Common myeloid progenitor, CD34-positive (primary cell): Measurements from ENCODE around the gene FRG2B.
"Not testable (repeated sequence)": the region's sequence is repeated elsewhere in the genome, so short reads cannot be mapped to it uniquely, and the experiment has no call there.

Experiments
- CTCF ChIA-PET: fragments of 350-600 bp; sonication (Branson Sonifier 250); formaldehyde crosslinking; loops from one replicate; lab custom pipeline; 2021; ENCODE audit warnings: antibody characterized with exemption; lab: Charles Lee
- POLR2A ChIA-PET: fragments of 350-600 bp; sonication (Branson Sonifier 250); formaldehyde crosslinking; loops from one replicate; lab custom pipeline; 2021; ENCODE audit warnings: antibody characterized with exemption; lab: Charles Lee
- DNase-seq, 3 donors: peaks; one replicate each; pipeline versions ENCODE4 v3.0.0 to v3.0.0-alpha.2; 2013
- H3K27ac ChIP-seq, 2 experiments: 1 replicate in 1 of 2; 2 replicates in 1 of 2; pipeline ENCODE4 v1.7.0; 2013; ENCODE audit warnings: inconsistent platforms in 2 of 2, low read length in 2 of 2, mild to moderate bottlenecking in 2 of 2, low read depth in 1 of 2, moderate library complexity in 1 of 2; ENCODE audit not compliant: severe bottlenecking in 2 of 2, insufficient read depth in 1 of 2, poor library complexity in 1 of 2
- H3K27me3 ChIP-seq, 5 experiments: replicated peaks in 2 of 5; 1 replicate in 3 of 5; 2 replicates in 2 of 5; pipeline versions ENCODE4 v1.6.1 to v1.7.0; 2013; ENCODE audit warnings: low read length in 4 of 5, mild to moderate bottlenecking in 2 of 5, moderate library complexity in 2 of 5, inconsistent platforms in 1 of 5; ENCODE audit not compliant: insufficient read depth in 5 of 5, control insufficient read depth in 4 of 5
- H3K36me3 ChIP-seq, 4 experiments: 1 replicate in 2 of 4; 2 replicates in 2 of 4; pipeline versions ENCODE4 v1.6.1 to v1.7.0; 2013; ENCODE audit warnings: low read length in 3 of 4, control low read depth in 1 of 4, mild to moderate bottlenecking in 1 of 4; ENCODE audit not compliant: control insufficient read depth in 4 of 4, insufficient read depth in 4 of 4
- H3K4me1 ChIP-seq, 4 experiments: 1 replicate in 3 of 4; 2 replicates in 1 of 4; pipeline versions ENCODE4 v1.6.1 to v1.7.1; 2013; ENCODE audit warnings: low read length in 3 of 4, mild to moderate bottlenecking in 3 of 4, control low read depth in 1 of 4, inconsistent platforms in 1 of 4, moderate library complexity in 1 of 4; ENCODE audit not compliant: control insufficient read depth in 4 of 4, insufficient read depth in 4 of 4; ENCODE audit errors: control extremely low read depth in 1 of 4
- H3K4me3 ChIP-seq, 7 experiments: 1 replicate in 4 of 7; 2 replicates in 3 of 7; pipeline versions ENCODE4 v1.5.1 to v1.7.0; 2013; ENCODE audit warnings: mild to moderate bottlenecking in 7 of 7, low read length in 6 of 7, moderate library complexity in 6 of 7, inconsistent platforms in 2 of 7, low read depth in 2 of 7, control low read depth in 1 of 7; ENCODE audit not compliant: insufficient read depth in 4 of 7, control insufficient read depth in 1 of 7; ENCODE audit errors: extremely low read depth in 1 of 7
- H3K9me3 ChIP-seq, 5 experiments: 1 replicate in 4 of 5; 2 replicates in 1 of 5; pipeline versions ENCODE4 v1.6.1 to v1.7.1; 2013; ENCODE audit warnings: low read length in 4 of 5, mild to moderate bottlenecking in 2 of 5, inconsistent platforms in 1 of 5, low read depth in 1 of 5, moderate library complexity in 1 of 5; ENCODE audit not compliant: control insufficient read depth in 4 of 5, insufficient read depth in 2 of 5; ENCODE audit errors: control extremely low read depth in 1 of 5
- WGBS: methylation state at CpG from one replicate; pipeline ENCODE4 v1.1.5; 2013; ENCODE audit not compliant: insufficient coverage; 5-methylcytosine and 5-hydroxymethylcytosine counted together

Gene FRG2B

DNA sequence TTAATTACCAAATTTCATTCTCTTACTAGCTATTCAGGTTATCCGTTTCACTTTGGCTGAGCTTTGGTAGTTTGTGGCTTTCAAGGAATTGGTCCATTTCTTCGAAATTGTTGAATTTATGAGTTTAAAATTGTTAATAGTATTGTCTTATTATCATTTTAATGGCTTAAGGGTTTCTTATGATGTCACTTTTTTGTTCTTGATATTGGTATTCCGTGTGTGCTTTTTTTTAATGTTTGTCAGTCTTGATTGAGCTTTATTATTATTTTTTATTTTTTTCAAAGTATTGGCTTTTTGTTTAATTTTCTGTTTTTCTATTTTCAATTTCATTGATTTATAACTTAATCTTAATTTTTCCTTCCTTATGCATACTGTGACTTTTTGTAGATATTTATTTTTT, 25.9 kb downstream of the FRG2B start:
- WGBS: no CpG with 5 or more reads among the region's 3 CpGs
- CTCF ChIA-PET: no interaction called here
- H3K36me3 ChIP-seq: no peaks in the 10 kb centered on the region

DNA sequence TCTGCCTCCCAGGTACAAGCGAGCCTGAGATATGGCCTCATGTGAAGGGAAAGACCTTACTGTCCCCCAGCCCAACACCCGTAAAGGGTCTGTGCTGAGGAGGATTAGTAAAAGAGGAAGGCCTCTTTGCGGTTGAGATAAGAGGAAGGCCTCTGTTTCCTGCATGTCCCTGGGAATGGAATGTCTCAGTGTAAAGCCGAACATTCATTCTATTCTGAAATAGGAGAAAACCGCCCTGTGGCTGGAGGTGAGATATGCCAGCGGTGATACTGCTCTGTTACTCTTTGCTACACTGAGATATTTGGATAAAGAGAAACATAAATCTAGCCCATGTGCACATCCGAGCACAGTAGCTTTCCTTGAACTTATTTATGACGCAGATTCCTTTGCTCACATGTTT, 26.7 kb downstream of the FRG2B start:
- H3K27ac ChIP-seq, H3K4me1 ChIP-seq, H3K36me3 ChIP-seq, H3K9me3 ChIP-seq, POLR2A ChIA-PET, CTCF ChIA-PET, H3K4me3 ChIP-seq: not testable (repeated sequence)
- peak; percentile 6 to 32 (median 26) for DNase-seq
- peaks cover 0 to 46% (median 5%) of the 10 kb centered on the region in 5 experiments for H3K27me3 ChIP-seq
- 37% methylated on average over 4 of the region's 8 CpGs for WGBS

More for the DNA sequence above, 25.9 kb downstream of the FRG2B start:
- Histone ChIP-seq H3K4me3 (no peak overlapping the region), H3K27ac (no peak overlapping the region), H3K9me3 (peaks cover 0 to 4% (median 2%) of the 10 kb centered on the region in 5 experiments), H3K4me1 (peaks cover 5 to 10% (median 6%) of the 10 kb centered on the region in 4 experiments), H3K27me3 (peaks cover 0 to 48% (median 10%) of the 10 kb centered on the region in 5 experiments)
- POLR2A ChIA-PET: no interaction called here
- no peak for DNase-seq

DNA sequence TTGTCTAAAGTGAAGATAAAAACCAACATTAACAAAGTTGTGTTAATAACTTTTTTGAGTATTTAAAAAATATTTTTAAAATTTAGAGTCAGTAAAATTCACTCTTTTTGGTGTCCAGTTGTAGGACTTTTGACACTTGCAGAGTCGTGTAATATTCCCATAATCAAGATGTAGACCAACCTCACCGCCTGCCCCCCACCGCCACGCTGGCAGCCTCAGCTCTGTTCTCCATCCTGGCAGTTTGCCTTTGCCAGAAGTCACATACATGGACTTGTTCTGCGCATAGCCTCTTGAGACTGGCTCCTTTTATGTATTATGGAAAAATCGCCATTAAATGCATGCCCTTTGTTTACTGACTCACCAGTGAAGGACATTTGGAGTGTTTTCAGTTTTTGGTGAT, 33.9 kb downstream of the FRG2B start:
- ChIA-PET POLR2A (no interaction called here), CTCF (interaction anchor here (1.0 kb wide), 1 partner anchor 19 kb away, joined by 3 read pairs; no protein-coding TSS in a partner anchor)
- no peak overlapping the region for H3K27ac ChIP-seq

DNA sequence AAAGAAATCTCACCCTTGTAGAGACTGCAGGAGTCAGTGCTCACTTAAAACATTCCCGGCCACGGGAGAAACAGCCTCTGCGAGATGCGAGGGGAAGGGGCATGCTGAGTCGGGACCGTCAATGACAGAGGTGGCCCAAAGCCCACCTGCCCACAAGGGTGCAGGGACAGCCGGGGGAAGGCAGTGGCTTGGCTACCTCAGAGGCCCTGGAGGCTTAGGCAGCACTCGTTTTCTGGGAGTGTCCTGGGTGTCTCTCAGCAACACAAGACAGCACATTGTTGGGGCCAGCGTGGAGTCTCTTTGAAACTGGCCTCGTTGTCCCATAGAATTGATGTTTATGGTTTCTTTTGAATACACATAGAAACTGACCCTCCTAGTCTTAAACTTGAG, 35.6 kb downstream of the FRG2B start:
- Histone ChIP-seq H3K27me3 (peaks cover 0 to 41% (median 5%) of the 10 kb centered on the region in 5 experiments), H3K4me1 (no peaks in the 10 kb centered on the region), H3K36me3 (no peaks in the 10 kb centered on the region), H3K27ac (no peak overlapping the region), H3K4me3 (no peak overlapping the region), H3K9me3 (peaks cover 0 to 5% (median 0%) of the 10 kb centered on the region in 5 experiments)
- ChIA-PET CTCF (no interaction called here), POLR2A (no interaction called here)
- 90% methylated on average over 6 of the region's 10 CpGs for whole genome bisulfite sequencing
- DNase-seq: no peak

More for the DNA sequence above, 33.9 kb downstream of the FRG2B start:
- WGBS: 79% methylated on average over 6 of the region's 6 CpGs
- Histone ChIP-seq H3K27me3 (peaks cover 0 to 41% (median 5%) of the 10 kb centered on the region in 5 experiments), H3K4me1 (no peaks in the 10 kb centered on the region), H3K36me3 (no peaks in the 10 kb centered on the region), H3K9me3 (peaks cover 0 to 2% (median 0%) of the 10 kb centered on the region in 5 experiments), H3K4me3 (no peak overlapping the region)
- no peak for DNase-seq

DNA sequence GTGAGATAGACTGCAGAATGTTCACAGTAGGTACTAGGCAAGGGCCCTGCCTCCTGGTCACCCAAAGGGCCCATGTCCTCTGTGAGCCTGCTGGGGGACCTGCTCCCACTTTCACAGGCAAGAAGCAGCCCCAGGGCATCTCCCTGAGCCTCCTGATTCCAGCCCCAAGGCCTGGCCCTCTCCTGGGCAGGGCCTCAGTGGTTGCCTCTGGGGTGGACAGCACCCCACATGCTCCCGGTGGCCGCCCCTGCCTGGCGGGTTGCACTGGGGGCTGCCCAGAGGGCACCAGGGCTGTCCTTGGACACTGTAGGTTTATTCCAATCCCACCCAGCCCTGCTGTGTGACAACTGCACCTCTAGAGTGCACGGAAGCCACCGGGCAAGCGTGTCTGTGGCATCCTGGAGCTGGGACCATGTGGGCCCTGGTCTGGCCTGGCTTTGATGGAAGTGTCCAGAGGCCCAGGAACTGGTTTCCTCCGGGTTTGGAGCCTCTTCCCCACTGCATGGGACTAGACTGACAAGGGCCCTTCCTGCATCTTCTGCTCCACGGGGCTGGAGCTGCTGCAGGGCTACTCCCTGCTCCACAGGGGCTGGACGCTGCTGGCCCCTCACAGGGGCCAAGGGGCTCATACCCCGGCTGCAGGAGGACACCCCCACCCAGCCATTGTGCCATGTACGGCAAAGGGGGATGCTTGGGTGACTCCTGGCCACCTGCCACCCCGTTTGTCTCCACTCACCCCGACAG, 36.2 kb downstream of the FRG2B start:
- Histone ChIP-seq H3K36me3 (no peaks in the 10 kb centered on the region), H3K4me3 (no peak overlapping the region), H3K9me3 (peaks cover 0 to 5% (median 0%) of the 10 kb centered on the region in 5 experiments), H3K4me1 (no peaks in the 10 kb centered on the region), H3K27me3 (peaks cover 0 to 40% (median 4%) of the 10 kb centered on the region in 5 experiments), H3K27ac (no peak overlapping the region)
- POLR2A ChIA-PET: no interaction called here
- WGBS: 80% methylated on average over 4 of the region's 13 CpGs
- no peak for DNase-seq
- CTCF ChIA-PET: no interaction called here

DNA sequence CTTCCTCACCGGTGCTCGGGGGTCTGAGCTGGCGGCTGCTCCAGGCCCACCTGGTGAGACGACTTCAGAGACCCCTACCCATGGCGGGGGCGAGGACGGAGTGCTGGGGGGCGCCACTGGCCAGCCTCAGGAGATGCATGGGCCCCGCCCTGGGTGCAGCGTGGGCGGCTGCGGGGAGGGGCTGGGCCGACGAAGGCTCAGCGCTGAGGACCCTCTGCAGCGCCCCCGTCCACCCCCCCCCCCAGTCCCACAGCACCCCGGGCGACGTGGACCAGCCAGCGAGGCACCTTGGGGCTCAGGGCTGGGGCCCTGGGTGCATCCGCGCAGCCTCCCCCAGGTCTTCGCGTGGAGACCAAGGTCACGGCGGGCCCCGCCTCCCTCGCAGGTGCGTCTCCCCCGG, 49.6 kb downstream of the FRG2B start:
- DNase-seq, POLR2A ChIA-PET, H3K4me1 ChIP-seq, H3K36me3 ChIP-seq, H3K27me3 ChIP-seq, CTCF ChIA-PET, H3K4me3 ChIP-seq, H3K27ac ChIP-seq: not testable (repeated sequence)
- peaks cover 4 to 14% (median 7%) of the 10 kb centered on the region in 5 experiments for H3K9me3 ChIP-seq
- whole genome bisulfite sequencing: no CpG with 5 or more reads among the region's 31 CpGs
